ENCODE measurements around the gene TRRAP.

Gene TRRAP

GRCh38 chr7:98946389-98946788, 68.1 kb downstream of the TRRAP start:
- no peak for DNase-seq (ENCODE audit: low read depth, low spot score)

GRCh38 chr7:98949336-98950044, 71.2 kb downstream of the TRRAP start:
- no peak for DNase-seq (ENCODE audit: low read depth, low spot score)

- DNase-seq (ENCODE audit: low read depth, low spot score), result no peak
Observed at GRCh38 chr7:98955992-98956391, 77.7 kb downstream of the TRRAP start.

- DNase-seq (ENCODE audit: low read depth, low spot score), result no peak
Observed at GRCh38 chr7:98956469-98956868, 78.1 kb downstream of the TRRAP start.

GRCh38 chr7:98956937-98957336, 78.6 kb downstream of the TRRAP start:
- DNase-seq (ENCODE audit: low read depth, low spot score), result no peak

- no peak for DNase-seq (ENCODE audit: low read depth, low spot score)
Observed at GRCh38 chr7:98957766-98958165, 79.4 kb downstream of the TRRAP start.

GRCh38 chr7:98958968-98959367, 80.6 kb downstream of the TRRAP start:
- DNase-seq (ENCODE audit: low read depth, low spot score), result no peak

GRCh38 chr7:98963305-98963704, 85.0 kb downstream of the TRRAP start:
- no peak for DNase-seq (ENCODE audit: low read depth, low spot score)

GRCh38 chr7:98964596-98964995, 86.3 kb downstream of the TRRAP start:
- DNase-seq (ENCODE audit: low read depth, low spot score), result no peak

- no peak for DNase-seq (ENCODE audit: low read depth, low spot score)
Observed at GRCh38 chr7:98968621-98969020, 90.3 kb downstream of the TRRAP start.

GRCh38 chr7:98969386-98969785, 91.1 kb downstream of the TRRAP start:
- no peak for DNase-seq (ENCODE audit: low read depth, low spot score)

- DNase-seq (ENCODE audit: low read depth, low spot score), result no peak
Observed at GRCh38 chr7:98970016-98970615, 91.8 kb downstream of the TRRAP start.

GRCh38 chr7:98970805-98971204, 92.5 kb downstream of the TRRAP start:
- no peak for DNase-seq (ENCODE audit: low read depth, low spot score)

- DNase-seq (ENCODE audit: low read depth, low spot score), result no peak
Observed at GRCh38 chr7:98974205-98974604, 95.9 kb downstream of the TRRAP start.

- DNase-seq (ENCODE audit: low read depth, low spot score), result no peak
Observed at GRCh38 chr7:98974906-98975816, 96.8 kb downstream of the TRRAP start.

- no peak for DNase-seq (ENCODE audit: low read depth, low spot score)
Observed at GRCh38 chr7:98976396-98977185, 98.3 kb downstream of the TRRAP start.

- DNase-seq (ENCODE audit: low read depth, low spot score), result no peak
Observed at GRCh38 chr7:98978672-98979071, 100.3 kb downstream of the TRRAP start.

- DNase-seq (ENCODE audit: low read depth, low spot score), result no peak
Observed at GRCh38 chr7:98981701-98982100, 103.4 kb downstream of the TRRAP start.

GRCh38 chr7:98982686-98983085, 104.4 kb downstream of the TRRAP start:
- DNase-seq (ENCODE audit: low read depth, low spot score), result no peak

- DNase-seq (ENCODE audit: low read depth, low spot score), result no peak
Observed at GRCh38 chr7:98984126-98984525, 105.8 kb downstream of the TRRAP start.

- DNase-seq (ENCODE audit: low read depth, low spot score), result no peak
Observed at GRCh38 chr7:98985406-98985805, 107.1 kb downstream of the TRRAP start.

- no peak for DNase-seq (ENCODE audit: low read depth, low spot score)
Observed at GRCh38 chr7:98985945-98986344, 107.6 kb downstream of the TRRAP start.
